ENCODE results near the gene EIPR1. TPM values are rescaled to one million over a fixed set of nuclear protein-coding genes. Genes with fewer than 3 reads are reported as not detected.

Gene EIPR1
- total RNA-seq, 1 experiment from 2014 or later, result 27.8 TPM

DNA sequence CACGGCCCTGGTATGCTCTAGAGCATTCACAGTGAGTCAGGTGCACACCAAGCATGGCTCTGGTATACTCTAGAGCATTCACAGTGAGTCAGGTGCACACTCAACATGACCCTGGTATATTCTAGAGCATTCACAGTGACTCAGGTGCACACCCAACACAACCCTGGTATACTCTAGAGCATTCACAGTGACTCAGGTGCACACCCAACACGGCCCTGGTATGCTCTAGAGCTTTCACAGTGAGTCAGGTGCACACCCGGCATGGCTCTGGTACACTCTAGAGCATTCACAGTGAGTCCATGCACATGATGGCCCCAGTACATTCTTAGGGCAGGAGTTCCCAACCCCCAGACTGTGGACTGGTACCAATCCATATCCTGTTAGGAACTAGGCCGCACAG lies 158.1 kb downstream of the EIPR1 start:
- no CpG with 5 or more reads among the region's 4 CpGs for WGBS (ENCODE audit: extremely low coverage, insufficient read length, low lambda C conversion rate)
- Histone ChIP-seq H3T11ph (ENCODE audit: low read length) (no peak overlapping the region), H3K4me2 (ENCODE audit: insufficient read depth, insufficient read length, low read length) (no peak overlapping the region), H3K18ac (ENCODE audit: insufficient read length, low read depth, low read length) (no peak overlapping the region), H2BK12ac (ENCODE audit: insufficient read length, low read depth, low read length) (no peak overlapping the region), H3K4me1 (ENCODE audit: insufficient read depth, low read length) (no peaks in the 10 kb centered on the region; the same call in 1 of the 2 replicates), H3K27me3 (ENCODE audit: insufficient read depth, low read length) (no peaks in the 10 kb centered on the region), H2BK15ac (ENCODE audit: low read depth, low read length) (no peak overlapping the region), H4K8ac (replicated peaks; ENCODE audit: insufficient read length, low read depth, low read length) (no peak overlapping the region), H3K14ac (ENCODE audit: insufficient read depth, low read length) (no peak overlapping the region), H3K9me3 (ENCODE audit: control insufficient read depth, low read depth, low read length) (peaks cover 7% of the 10 kb centered on the region), H2BK120ac (ENCODE audit: low read depth, low read length, poor library complexity, severe bottlenecking) (no peak overlapping the region), H4K91ac (ENCODE audit: insufficient read length, low read depth, low read length) (no peak overlapping the region), H2AK5ac (ENCODE audit: insufficient read length, low read length) (no peak overlapping the region), H3K79me1 (ENCODE audit: insufficient read depth, low read depth, low read length, poor library complexity, severe bottlenecking) (no peaks in the 10 kb centered on the region), H3K56ac (ENCODE audit: insufficient read length, low read depth, low read length) (no peak overlapping the region), H3K79me2 (ENCODE audit: insufficient read depth, low read length) (no peaks in the 10 kb centered on the region), H3K23me2 (ENCODE audit: insufficient read length, low read depth, low read length, poor library complexity, severe bottlenecking) (no peaks in the 10 kb centered on the region), H3K4ac (ENCODE audit: low read depth, low read length) (no peak overlapping the region), H4K20me1 (ENCODE audit: control insufficient read depth, insufficient read depth, insufficient read length) (no peaks in the 10 kb centered on the region), H3K9ac (ENCODE audit: extremely low read depth, insufficient read length, low read length) (no peak overlapping the region), H3K27ac (ENCODE audit: insufficient read length, low read depth, low read length) (no peak overlapping the region), H2AFZ (ENCODE audit: low read length) (no peak overlapping the region), H3K23ac (ENCODE audit: insufficient read length, low read depth, low read length) (no peak overlapping the region), H4K5ac (ENCODE audit: insufficient read length, low read depth, low read length) (no peak overlapping the region), H2BK20ac (ENCODE audit: low read depth, low read length, poor library complexity, severe bottlenecking) (no peak overlapping the region), H2BK5ac (ENCODE audit: insufficient read length, low read length) (no peak overlapping the region)
- Mint-ChIP-seq H3K4me1 (peaks cover 7 to 10% of the 10 kb centered on the region in 2 experiments), H3K4me3 (no peak overlapping the region), H3K36me3 (ENCODE audit: insufficient read depth in 1 of 3, low read depth in 3 of 3) (peaks cover 16 to 30% (median 25%) of the 10 kb centered on the region in 3 experiments), H3K9me3 (peaks cover 20% of the 10 kb centered on the region in 2 experiments), H3K27ac (no peak overlapping the region), H3K27me3 (ENCODE audit: low read depth) (no peaks in the 10 kb centered on the region)
- no peak for TF ChIP-seq CTCF (conservative IDR thresholded peaks at IDR 0.05)
- no peak for DNase-seq
